ENCODE results near the gene FCSK.
A peak's percentile ranks its signal among the peaks of the same experiment; 100 is the strongest.

The FCSK gene

GRCh38 chr16:70432356-70432722, 22.1 kb upstream of the FCSK start:
- Histone ChIP-seq H3K4me3 (replicated peaks; ENCODE audit: insufficient read depth, low read length) (no peak overlapping the region), H3K27ac (replicated peaks) (peak overlapping the region; percentile 99), H3K27me3 (ENCODE audit: insufficient read depth, poor library complexity, severe bottlenecking) (no peaks in the 10 kb centered on the region)
- peak; percentile 35 to 49 for DNase-seq (ENCODE audit: low read depth in 1 of 2, low spot score in 1 of 2)
- TF ChIP-seq CTCF (IDR thresholded peaks at IDR 0.05; ENCODE audit: insufficient read depth, low read length) (no peak), REST (IDR thresholded peaks at IDR 0.05; ENCODE audit: insufficient replicate concordance, low read depth) (no peak), GABPA (IDR thresholded peaks at IDR 0.05; ENCODE audit: low read depth) (no peak), SPI1 (IDR thresholded peaks at IDR 0.05; ENCODE audit: borderline replicate concordance, low read depth) (no peak), POLR2AphosphoS5 (IDR thresholded peaks at IDR 0.05; ENCODE audit: low read depth) (no peak)

- DNase-seq (ENCODE audit: low read depth in 1 of 2, low spot score in 1 of 2) = peak; percentile 51 to 92
- TF ChIP-seq CTCF (IDR thresholded peaks at IDR 0.05; ENCODE audit: insufficient read depth, low read length) = no peak
- peak; percentile 40; the same call in 1 of the 2 replicates for TF ChIP-seq SPI1 (IDR thresholded peaks at IDR 0.05; ENCODE audit: borderline replicate concordance, low read depth)
- TF ChIP-seq POLR2AphosphoS5 (IDR thresholded peaks at IDR 0.05; ENCODE audit: low read depth) = peak; percentile 7
- no peak for TF ChIP-seq REST (IDR thresholded peaks at IDR 0.05; ENCODE audit: insufficient replicate concordance, low read depth)
- 0 out of 2 replicates have a peak, but pooled peaks have one; percentile 26 for TF ChIP-seq GABPA (IDR thresholded peaks at IDR 0.05; ENCODE audit: low read depth)
- peak overlapping the region; percentile 6; the same call in 1 of the 2 replicates for H3K4me3 ChIP-seq (replicated peaks; ENCODE audit: insufficient read depth, low read length)
- no peaks in the 10 kb centered on the region for H3K27me3 ChIP-seq (ENCODE audit: insufficient read depth, poor library complexity, severe bottlenecking)
- H3K27ac ChIP-seq (replicated peaks) = peak overlapping the region; percentile 99
Measured at GRCh38 chr16:70432723-70433457, 21.5 kb upstream of the FCSK start.

- no peak overlapping the region for H3K4me3 ChIP-seq (replicated peaks; ENCODE audit: insufficient read depth, low read length)
- H3K27me3 ChIP-seq (ENCODE audit: insufficient read depth, poor library complexity, severe bottlenecking) = no peaks in the 10 kb centered on the region
- H3K27ac ChIP-seq (replicated peaks) = peak overlapping the region; percentile 99
- TF ChIP-seq CTCF (IDR thresholded peaks at IDR 0.05; ENCODE audit: insufficient read depth, low read length) = no peak
- peak; percentile 50; the same call in 1 of the 2 replicates for TF ChIP-seq POLR2AphosphoS5 (IDR thresholded peaks at IDR 0.05; ENCODE audit: low read depth)
- TF ChIP-seq GABPA (IDR thresholded peaks at IDR 0.05; ENCODE audit: low read depth) = no peak
- peak; percentile 80 for TF ChIP-seq SPI1 (IDR thresholded peaks at IDR 0.05; ENCODE audit: borderline replicate concordance, low read depth)
- no peak for TF ChIP-seq REST (IDR thresholded peaks at IDR 0.05; ENCODE audit: insufficient replicate concordance, low read depth)
- peak; percentile 44 to 77 for DNase-seq (ENCODE audit: low read depth in 1 of 2, low spot score in 1 of 2)
Measured at GRCh38 chr16:70433458-70434103, 20.8 kb upstream of the FCSK start.
